Measurements from ENCODE around the gene ARID4B. TPM values are rescaled to one million over a fixed set of nuclear protein-coding genes. Genes with fewer than 3 reads are reported as not detected.
A peak's percentile ranks its signal among the peaks of the same experiment; 100 is the strongest.

Gene ARID4B, protein sequence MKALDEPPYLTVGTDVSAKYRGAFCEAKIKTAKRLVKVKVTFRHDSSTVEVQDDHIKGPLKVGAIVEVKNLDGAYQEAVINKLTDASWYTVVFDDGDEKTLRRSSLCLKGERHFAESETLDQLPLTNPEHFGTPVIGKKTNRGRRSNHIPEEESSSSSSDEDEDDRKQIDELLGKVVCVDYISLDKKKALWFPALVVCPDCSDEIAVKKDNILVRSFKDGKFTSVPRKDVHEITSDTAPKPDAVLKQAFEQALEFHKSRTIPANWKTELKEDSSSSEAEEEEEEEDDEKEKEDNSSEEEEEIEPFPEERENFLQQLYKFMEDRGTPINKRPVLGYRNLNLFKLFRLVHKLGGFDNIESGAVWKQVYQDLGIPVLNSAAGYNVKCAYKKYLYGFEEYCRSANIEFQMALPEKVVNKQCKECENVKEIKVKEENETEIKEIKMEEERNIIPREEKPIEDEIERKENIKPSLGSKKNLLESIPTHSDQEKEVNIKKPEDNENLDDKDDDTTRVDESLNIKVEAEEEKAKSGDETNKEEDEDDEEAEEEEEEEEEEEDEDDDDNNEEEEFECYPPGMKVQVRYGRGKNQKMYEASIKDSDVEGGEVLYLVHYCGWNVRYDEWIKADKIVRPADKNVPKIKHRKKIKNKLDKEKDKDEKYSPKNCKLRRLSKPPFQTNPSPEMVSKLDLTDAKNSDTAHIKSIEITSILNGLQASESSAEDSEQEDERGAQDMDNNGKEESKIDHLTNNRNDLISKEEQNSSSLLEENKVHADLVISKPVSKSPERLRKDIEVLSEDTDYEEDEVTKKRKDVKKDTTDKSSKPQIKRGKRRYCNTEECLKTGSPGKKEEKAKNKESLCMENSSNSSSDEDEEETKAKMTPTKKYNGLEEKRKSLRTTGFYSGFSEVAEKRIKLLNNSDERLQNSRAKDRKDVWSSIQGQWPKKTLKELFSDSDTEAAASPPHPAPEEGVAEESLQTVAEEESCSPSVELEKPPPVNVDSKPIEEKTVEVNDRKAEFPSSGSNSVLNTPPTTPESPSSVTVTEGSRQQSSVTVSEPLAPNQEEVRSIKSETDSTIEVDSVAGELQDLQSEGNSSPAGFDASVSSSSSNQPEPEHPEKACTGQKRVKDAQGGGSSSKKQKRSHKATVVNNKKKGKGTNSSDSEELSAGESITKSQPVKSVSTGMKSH (N-terminal part only)
- total RNA-seq (2021) (17.6 and 18.1 TPM in 2 replicates), Bru-seq, nascent RNA (percentile 76 among the genes with signal in this experiment), BruChase-seq, experiment 1, labeled RNA remaining after a 2-hour chase (percentile 71 among the genes with signal in this experiment), BruChase-seq, experiment 2, labeled RNA remaining after a 6-hour chase (percentile 61 among the genes with signal in this experiment)
- long read RNA-seq, full-length matches to known transcripts: 8 of 21 reads
- long read RNA-seq, partial matches to known transcripts: 9 of 21 reads
- long read RNA-seq, other reads (novel, unspliced or antisense): 4 of 21 reads

DNA sequence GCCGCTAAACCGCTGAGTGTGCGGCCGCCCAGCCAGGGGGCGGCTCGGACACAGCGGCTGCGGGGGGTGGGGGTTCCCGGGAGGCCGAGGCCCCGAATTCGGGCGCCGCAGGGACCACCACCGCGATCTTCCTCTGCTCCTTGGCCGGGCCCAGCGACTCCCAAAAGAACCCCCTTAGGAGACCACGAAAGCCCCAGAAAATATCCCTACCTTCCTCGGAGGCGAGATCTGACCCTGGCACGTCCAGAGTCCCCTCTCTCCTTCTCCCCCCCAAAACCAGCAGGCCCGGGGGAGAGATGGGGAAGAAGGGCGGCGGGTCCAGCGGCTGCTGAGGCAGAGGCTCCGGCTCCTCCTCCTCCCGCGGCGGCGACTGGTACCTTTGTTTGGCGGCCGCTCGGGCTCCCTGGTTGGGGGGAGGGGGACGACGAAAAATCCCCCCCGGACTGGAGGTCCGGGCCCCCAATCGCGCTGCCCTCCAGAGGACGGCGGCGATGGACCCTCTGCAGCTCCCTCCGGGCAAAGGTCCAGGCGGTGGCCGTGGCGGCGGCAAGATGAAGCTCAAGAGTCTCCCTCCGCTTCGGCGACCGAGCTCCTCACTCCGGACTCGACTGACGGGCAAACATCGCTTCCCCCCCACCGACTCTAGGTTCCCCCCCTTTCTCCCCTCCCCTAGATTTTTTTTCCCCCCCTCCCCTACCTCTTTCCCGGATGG, at the start of gene ARID4B:
Gene ARID4B (minus strand): TSS at position 621 of the 712 bp plus-strand sequence. CDS start 1,260 bp downstream, outside the sequence.
- peak within 1 kb of the TSS; percentile 92 for H3K27ac ChIP-seq (ENCODE audit: low read depth, low read length, poor library complexity, severe bottlenecking)
- no TSS peak for BruUV-seq (replicated peaks)
- intact Hi-C loops (cut with micrococcal nuclease; ENCODE audit: unreplicated experiment): loop anchor here (10.0 kb wide), 1 partner anchor 73 kb away; no protein-coding TSS in a partner anchor
- peak within 1 kb of the TSS; percentile 83 for H3K4me3 ChIP-seq (ENCODE audit: low read depth, low read length, poor library complexity, severe bottlenecking)
- CTCF ChIA-PET: interaction anchor here (0.7 kb wide), 1 partner anchor 74 kb away, joined by 4 read pairs; no protein-coding TSS in a partner anchor
- H3K4me1 ChIP-seq (ENCODE audit: insufficient read depth, low read length, poor library complexity, severe bottlenecking): peaks cover 13% of the 10 kb centered on the region
- no peaks in the 10 kb centered on the region for H3K36me3 ChIP-seq (ENCODE audit: insufficient read depth, low read length, poor library complexity, severe bottlenecking)
- no peak for DNase-seq (ENCODE audit: low spot score)
- H3K9me3 ChIP-seq (ENCODE audit: low read depth, low read length, poor library complexity, severe bottlenecking): no peaks in the 10 kb centered on the region
- no peak for TF ChIP-seq EZH2 (IDR thresholded peaks at IDR 0.05; ENCODE audit: borderline replicate concordance, low read depth, low read length, poor library complexity, severe bottlenecking)
- TF ChIP-seq, protein P1, sequence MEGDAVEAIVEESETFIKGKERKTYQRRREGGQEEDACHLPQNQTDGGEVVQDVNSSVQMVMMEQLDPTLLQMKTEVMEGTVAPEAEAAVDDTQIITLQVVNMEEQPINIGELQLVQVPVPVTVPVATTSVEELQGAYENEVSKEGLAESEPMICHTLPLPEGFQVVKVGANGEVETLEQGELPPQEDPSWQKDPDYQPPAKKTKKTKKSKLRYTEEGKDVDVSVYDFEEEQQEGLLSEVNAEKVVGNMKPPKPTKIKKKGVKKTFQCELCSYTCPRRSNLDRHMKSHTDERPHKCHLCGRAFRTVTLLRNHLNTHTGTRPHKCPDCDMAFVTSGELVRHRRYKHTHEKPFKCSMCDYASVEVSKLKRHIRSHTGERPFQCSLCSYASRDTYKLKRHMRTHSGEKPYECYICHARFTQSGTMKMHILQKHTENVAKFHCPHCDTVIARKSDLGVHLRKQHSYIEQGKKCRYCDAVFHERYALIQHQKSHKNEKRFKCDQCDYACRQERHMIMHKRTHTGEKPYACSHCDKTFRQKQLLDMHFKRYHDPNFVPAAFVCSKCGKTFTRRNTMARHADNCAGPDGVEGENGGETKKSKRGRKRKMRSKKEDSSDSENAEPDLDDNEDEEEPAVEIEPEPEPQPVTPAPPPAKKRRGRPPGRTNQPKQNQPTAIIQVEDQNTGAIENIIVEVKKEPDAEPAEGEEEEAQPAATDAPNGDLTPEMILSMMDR (conservative IDR thresholded peaks at IDR 0.05; ENCODE audit: low read depth, low read length): no peak
- POLR2A ChIA-PET (ENCODE audit: low non-redundant PET): no interaction called here
- no peaks in the 10 kb centered on the region for H3K27me3 ChIP-seq (replicated peaks; ENCODE audit: insufficient read depth, low read depth, low read length, poor library complexity)

DNA sequence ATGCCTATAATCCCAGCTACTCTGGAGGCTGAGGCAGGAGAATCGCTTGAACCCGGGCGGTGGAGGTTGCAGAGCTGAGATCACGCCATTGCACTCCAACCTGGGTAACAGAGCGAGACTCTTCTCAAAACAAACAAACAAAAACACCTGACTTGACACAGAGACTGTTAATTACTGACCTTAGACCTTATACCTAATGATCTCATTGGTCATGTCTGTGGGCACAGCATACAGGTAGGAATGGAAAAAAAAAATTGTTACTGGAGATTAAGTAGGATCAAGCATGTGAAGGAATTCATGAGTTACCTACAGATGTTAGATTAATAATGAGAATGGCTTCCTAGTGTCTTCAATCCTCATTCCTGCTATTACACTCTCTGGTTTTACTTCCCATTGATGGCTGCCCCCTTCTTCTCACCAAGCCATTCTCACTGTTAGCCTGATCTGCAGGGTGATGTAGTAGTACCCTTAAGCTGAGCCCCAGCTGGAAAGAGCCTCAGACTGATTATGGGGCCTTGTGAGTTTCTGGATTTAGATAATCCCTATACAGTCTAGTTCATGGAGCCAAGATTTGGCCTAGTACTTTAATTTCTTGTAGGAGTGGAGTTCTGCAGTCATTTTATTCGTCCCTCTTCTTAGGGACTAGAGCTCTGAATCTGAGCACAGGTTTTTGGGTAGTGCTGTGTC, 48.1 kb upstream of the ARID4B start:
- Histone ChIP-seq H3K27ac (ENCODE audit: low read depth, low read length, poor library complexity, severe bottlenecking) (no peak overlapping the region), H3K4me3 (ENCODE audit: low read depth, low read length, poor library complexity, severe bottlenecking) (no peak overlapping the region), H3K9me3 (ENCODE audit: low read depth, low read length, poor library complexity, severe bottlenecking) (no peaks in the 10 kb centered on the region), H3K27me3 (replicated peaks; ENCODE audit: insufficient read depth, low read depth, low read length, poor library complexity) (no peaks in the 10 kb centered on the region), H3K4me1 (ENCODE audit: insufficient read depth, low read length, poor library complexity, severe bottlenecking) (no peaks in the 10 kb centered on the region), H3K36me3 (ENCODE audit: insufficient read depth, low read length, poor library complexity, severe bottlenecking) (no peaks in the 10 kb centered on the region)
- ChIA-PET POLR2A (ENCODE audit: low non-redundant PET) (no interaction called here), CTCF (no interaction called here)
- TF ChIP-seq EZH2 (IDR thresholded peaks at IDR 0.05; ENCODE audit: borderline replicate concordance, low read depth, low read length, poor library complexity, severe bottlenecking): no peak
- TF ChIP-seq, protein P1 (conservative IDR thresholded peaks at IDR 0.05; ENCODE audit: low read depth, low read length): no peak
- no peak for DNase-seq (ENCODE audit: low spot score)
- BruUV-seq (replicated peaks): no TSS peak
- intact Hi-C loops (cut with micrococcal nuclease; ENCODE audit: unreplicated experiment): no loop called here

Data from A673 (cell line).